Skin epidermis (tissue), 12 donors: Measurements from ENCODE around the gene CCL1.

Source experiments
- H3K27ac ChIP-seq, 21 experiments: fragments of 200-600 bp; sonication (generic) in 11 of 21; one replicate each; pipeline ENCODE4 v1.5.0; 2020; ENCODE audit warnings: mild to moderate bottlenecking in 3 of 21, inconsistent platforms in 2 of 21, moderate library complexity in 2 of 21
- H3K4me3 ChIP-seq, 7 experiments: fragments of 200-600 bp; sonication (generic) in 2 of 7; one replicate each; pipeline ENCODE4 v1.5.0; 2020; ENCODE audit warnings: inconsistent platforms in 2 of 7, mild to moderate bottlenecking in 2 of 7, moderate library complexity in 1 of 7

CCL1 gene, protein sequence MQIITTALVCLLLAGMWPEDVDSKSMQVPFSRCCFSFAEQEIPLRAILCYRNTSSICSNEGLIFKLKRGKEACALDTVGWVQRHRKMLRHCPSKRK

DNA sequence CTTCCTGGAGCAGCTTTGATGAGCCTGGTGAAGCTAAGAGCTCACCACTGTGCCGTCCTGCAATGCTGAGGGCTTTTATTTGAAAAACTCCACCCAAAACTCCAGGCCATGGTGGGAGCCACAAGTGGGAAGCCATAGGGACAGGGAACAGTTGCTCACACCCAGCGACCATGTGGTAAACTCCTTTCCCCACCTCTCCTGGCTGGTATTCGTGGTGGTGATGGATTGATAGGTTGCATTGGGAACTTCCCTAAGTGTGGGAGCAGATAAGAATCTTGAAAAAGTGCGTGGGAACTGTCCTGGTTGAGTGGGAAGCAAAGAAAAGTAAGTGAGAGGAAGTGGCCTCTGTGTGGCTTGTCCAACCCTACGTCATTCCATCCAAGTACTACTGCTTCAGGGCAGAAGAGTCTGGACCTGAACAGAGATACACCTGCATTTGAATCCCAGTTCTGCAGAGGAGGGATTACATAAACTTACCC lies at the start of gene CCL1:
TSS of gene CCL1 (minus strand) at position 51 of the 479 bp plus-strand sequence. CDS start 72 bp downstream, outside the sequence.
- Histone ChIP-seq H3K27ac (no peak within 1 kb of the TSS), H3K4me3 (no peak within 1 kb of the TSS)

DNA sequence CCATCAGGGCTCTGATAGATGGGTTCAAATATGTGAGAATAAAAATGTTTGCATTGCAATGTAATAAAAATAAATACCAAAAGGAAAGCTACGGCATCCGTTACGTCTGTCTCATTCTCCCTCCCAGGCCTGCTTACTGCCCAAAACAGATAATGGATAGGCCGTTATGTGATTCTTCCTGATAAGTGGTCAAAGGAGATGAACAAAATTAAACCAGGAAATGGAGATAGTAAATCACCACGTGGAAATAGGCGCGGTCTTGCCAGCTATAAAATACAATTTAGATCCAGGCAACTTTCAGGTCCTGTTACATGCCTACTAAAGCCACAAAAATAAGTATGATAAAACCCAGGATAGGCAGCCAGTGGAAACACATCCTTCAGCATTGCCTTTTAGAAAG lies 49.5 kb upstream of the CCL1 start:
- no peak overlapping the region for H3K27ac ChIP-seq
- no peak overlapping the region for H3K4me3 ChIP-seq

DNA sequence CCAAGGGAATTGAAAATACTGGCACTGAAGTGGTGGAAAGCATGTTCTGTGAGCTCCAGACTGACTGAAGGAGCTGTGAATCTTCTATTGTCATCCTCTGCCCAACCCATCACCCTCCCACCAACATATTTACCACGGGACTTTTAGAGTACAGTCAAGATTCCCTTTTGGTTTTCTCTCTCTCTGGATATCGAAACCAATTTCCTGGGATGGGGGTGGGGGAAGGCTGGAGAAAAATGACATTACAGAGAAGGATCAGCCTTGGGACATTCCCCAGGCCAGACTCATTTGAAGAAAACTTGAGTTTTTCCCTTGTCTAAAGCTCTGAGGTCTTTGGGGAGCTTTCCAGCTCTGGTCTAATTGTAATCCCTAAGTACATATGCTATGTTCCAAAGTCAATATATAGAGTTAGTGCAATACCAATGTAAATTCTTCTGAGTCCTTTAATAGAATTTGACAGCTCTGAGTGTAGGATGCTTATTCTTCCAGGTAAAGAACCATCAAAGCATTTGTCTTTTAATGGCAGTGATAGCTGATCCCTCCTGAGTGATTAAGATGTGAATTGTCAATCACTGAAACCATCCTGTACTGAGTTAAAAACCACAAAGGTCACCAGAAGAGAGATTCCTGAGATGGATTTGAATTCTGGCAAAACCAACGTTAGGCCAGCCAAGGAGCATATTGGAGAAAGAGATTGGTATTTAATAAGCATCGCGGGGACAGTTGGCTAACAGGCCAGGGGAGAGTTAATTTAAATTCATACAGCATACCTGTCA lies 48.8 kb upstream of the CCL1 start:
- no peak overlapping the region for H3K27ac ChIP-seq
- no peak overlapping the region for H3K4me3 ChIP-seq

- H3K4me3 ChIP-seq: no peak overlapping the region
- no peak overlapping the region for H3K27ac ChIP-seq
These were observed 46.3 kb upstream of the CCL1 start for GRCh38 chr17:34409352-34409751.

DNA sequence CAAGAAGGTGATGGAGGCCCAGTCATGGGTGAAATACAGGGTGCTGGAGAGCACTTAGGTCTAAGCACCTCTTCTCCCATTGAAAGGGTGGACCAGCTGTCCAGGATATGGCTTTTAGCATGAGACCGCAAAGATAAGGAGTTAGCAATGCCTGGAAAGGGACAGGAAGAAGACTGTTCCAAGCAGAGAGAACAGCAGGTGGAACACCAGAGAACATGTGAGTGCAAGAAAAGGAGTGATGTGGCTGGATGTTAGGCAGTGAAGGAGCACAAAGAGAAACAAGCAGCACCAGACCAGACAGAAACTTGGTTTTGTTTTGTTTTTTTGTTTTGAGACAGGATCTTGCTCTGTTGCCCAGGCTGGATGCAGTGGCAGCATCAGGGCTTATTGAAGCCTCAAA lies 45.4 kb upstream of the CCL1 start:
- Histone ChIP-seq H3K4me3 (no peak overlapping the region), H3K27ac (no peak overlapping the region)

- Histone ChIP-seq H3K4me3 (no peak overlapping the region), H3K27ac (no peak overlapping the region)
These were observed 43.2 kb upstream of the CCL1 start for GRCh38 chr17:34406226-34406625.

DNA sequence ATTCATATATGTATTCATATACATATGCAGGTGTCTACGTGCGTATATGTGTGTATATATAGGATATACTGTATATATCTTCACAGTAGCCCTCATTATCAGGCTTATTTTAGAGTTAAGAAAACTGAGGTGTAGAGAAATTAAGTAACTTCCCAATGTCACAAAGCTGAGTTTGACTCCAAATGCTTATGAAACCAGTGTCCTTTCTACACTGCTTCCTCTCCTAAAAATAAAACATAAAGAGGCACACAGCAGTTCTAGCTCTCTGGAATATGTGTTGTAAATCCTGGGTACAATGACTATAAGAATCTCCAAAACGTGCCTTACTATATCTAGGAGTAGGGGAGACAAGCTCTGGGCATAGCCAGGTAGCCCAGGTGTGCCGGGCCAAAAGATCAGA lies 40.0 kb upstream of the CCL1 start:
- Histone ChIP-seq H3K4me3 (no peak overlapping the region), H3K27ac (no peak overlapping the region)

- H3K27ac ChIP-seq: no peak overlapping the region
- no peak overlapping the region for H3K4me3 ChIP-seq
These were observed 38.1 kb upstream of the CCL1 start for GRCh38 chr17:34401165-34401564.

DNA sequence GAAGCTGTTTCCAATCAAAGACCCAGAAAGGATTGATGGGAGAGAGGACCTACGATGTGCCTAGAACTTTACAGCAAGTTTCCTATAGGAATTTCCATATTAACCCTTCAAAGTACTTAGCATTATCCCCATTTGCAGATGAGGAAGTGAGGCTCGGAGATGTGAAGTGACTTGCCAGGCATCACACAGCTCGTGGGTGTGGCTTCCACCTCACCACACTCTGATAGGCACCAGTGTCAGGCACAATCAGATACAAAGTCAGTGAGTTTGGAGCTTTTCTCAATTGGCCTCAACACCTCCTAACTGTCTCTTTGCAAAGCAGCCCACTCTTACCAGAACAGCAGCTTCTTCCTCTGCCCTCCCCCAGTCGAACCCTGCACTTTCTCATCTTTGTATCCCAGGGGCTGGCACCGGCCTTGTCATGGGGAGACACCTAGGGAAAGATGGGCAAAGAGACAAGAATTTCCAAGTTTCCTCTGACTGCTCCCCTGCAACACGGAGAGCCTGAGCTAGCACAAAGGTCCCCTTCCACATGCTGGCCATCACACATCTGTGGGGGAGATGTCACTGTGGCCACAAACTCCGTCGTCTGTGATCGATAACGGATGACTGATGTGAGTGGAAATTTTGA lies 37.4 kb upstream of the CCL1 start:
- no peak overlapping the region for H3K27ac ChIP-seq

DNA sequence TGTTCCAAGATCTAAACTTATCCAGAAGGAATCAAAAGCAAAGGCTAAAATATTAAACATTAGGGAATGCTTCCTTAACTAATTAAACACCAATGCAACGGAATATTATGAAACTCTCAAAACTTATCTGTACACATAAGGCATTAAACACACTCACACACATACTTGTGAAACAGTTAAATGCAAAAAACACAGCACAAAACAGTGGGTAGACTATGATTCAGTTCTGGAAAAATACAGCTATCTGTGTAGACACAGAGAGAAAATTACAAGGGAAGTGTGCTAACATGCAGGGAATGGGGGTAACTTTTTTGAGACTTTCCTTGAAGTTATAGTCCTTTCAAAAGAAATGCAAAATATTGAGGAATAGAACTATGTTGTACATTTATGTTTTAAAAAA lies 36.7 kb upstream of the CCL1 start:
- H3K27ac ChIP-seq: no peak overlapping the region
- no peak overlapping the region for H3K4me3 ChIP-seq

More for the DNA sequence above, 37.4 kb upstream of the CCL1 start:
- no peak overlapping the region for H3K4me3 ChIP-seq

DNA sequence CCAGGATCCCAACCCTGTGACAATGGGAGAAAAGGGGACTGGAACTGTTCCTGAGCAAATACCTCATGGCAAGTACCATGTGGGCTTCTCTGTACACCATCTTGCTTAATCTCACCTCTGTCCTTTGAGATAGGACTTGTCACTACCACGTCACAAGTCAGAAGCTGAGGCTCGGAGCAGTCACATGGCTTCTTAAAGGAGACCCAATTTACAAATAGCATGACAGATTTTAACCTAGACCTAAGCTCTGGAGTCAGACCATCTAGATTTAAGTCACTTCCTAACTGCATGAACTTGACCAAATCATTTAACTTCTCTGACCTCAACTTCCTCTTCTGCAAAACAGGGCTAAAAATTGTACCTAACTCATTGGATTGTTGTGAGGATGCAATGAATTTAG lies 36.0 kb upstream of the CCL1 start:
- H3K27ac ChIP-seq: no peak overlapping the region
- H3K4me3 ChIP-seq: no peak overlapping the region

- Histone ChIP-seq H3K27ac (no peak overlapping the region), H3K4me3 (no peak overlapping the region)
These were observed 34.2 kb upstream of the CCL1 start for GRCh38 chr17:34397265-34397664.

GRCh38 chr17:34393401-34393800 lies 30.4 kb upstream of the CCL1 start:
- Histone ChIP-seq H3K27ac (no peak overlapping the region), H3K4me3 (no peak overlapping the region)

- H3K4me3 ChIP-seq: no peak overlapping the region
- H3K27ac ChIP-seq: no peak overlapping the region
These were observed 28.2 kb upstream of the CCL1 start for GRCh38 chr17:34391241-34391640.

DNA sequence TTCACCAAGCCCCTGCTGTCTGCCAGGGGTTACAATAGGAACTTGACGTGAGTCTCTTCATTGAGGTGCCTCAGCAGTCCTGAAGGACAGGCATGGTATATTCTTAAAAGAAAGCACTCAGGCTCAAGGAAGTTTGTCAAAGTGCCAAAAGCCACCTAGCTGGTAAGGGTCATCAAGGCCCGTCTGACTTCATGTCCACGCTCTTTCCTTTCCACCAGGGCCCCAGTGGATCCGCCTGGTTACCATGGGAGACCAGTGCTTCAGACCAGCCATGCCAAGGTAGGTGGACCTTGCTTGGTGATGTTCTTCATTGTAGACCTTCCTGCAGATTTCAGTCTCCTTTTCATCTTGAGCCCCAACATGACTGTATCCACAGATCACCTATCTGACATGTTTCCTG lies 27.6 kb upstream of the CCL1 start:
- Histone ChIP-seq H3K4me3 (no peak overlapping the region), H3K27ac (no peak overlapping the region)

- Histone ChIP-seq H3K4me3 (no peak overlapping the region), H3K27ac (no peak overlapping the region)
These were observed 26.2 kb upstream of the CCL1 start for GRCh38 chr17:34389126-34389750.

DNA sequence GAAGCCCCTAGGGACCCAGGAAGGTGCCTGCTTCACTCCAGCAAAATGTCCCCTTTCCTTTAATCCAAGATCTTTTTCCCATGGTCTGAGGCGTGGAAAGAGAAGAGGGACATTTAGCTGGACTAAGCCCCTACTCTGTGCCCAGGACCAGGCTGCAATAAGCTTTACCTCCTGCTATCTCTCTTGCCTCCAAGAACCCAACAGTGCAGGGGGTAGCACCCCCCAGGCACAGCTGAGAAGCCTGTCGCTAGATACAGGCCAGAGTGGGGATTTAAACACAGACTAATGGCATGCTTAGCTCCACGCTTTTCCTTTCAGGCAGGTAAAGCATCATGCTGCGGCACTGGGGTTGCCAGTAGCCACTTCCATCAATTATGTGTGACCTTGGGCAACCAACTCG lies 24.5 kb upstream of the CCL1 start:
- H3K27ac ChIP-seq: peak overlapping the region in 3 of 21 experiments; percentile 18 to 43 (median 29)
- H3K4me3 ChIP-seq: no peak overlapping the region

DNA sequence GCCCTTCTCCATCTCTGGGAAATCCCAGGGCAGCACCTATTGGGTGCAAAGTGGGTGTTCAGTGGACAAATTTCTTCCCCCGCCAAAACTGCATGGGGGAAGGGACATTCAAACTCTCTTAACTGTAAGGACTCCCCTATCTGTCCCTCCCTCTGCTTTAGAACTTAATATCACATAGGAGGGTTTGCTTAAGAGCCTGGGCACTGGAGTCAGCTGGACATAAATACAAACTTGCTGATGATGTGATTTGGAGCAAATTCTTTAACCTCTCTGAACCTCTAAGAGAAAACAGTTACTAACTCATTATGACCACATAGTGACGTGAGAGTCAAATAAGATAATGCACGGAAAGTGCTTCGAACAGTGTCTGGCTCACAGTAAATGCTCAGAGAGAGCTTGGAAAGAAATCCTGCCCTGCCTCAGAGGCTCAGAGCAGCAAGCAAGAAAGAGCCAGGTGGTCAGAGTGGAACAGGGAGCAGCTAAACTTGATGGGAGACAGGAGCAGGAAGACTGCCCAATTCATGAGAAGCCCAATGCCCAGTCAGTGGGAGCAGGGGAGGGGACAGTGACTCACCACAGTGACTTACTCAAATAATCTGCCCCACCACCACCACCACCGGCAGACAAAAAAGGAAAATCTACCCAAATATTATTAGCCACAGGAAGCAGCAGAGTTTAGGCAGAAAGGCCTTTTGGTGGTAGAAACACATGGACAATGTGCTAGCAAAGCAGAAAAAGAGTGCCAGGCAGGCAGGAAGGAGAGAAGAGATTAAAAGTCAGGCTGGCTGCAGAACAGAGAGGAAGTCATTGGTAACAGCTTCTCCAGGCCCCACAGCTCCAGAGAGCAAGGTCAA lies 23.9 kb upstream of the CCL1 start:
- Histone ChIP-seq H3K4me3 (no peak overlapping the region), H3K27ac (peak overlapping the region in 4 of 21 experiments; percentile 5 to 46 (median 30))

GRCh38 chr17:34386343-34386696 lies 23.3 kb upstream of the CCL1 start:
- Histone ChIP-seq H3K27ac (no peak overlapping the region), H3K4me3 (no peak overlapping the region)
